Effector CD4-positive, alpha-beta T cell (primary cell): ENCODE measurements around the gene S100PBP.
"Not testable (repeated sequence)": the region's sequence is repeated elsewhere in the genome, so short reads cannot be mapped to it uniquely, and the experiment has no call there.

Source experiments
- DNase-seq: peaks from one replicate; pipeline ENCODE4 v3.0.0-alpha.2; 2020

S100PBP gene

GRCh38 chr1:32901823-32902534 is 84.5 kb downstream of the S100PBP start:
- no peak for DNase-seq

GRCh38 chr1:32902535-32902920 is 85.1 kb downstream of the S100PBP start:
- no peak for DNase-seq

- DNase-seq: no peak
Observed at GRCh38 chr1:32903991-32904785, 86.7 kb downstream of the S100PBP start.

- DNase-seq: no peak
Observed at GRCh38 chr1:32904797-32905196, 87.3 kb downstream of the S100PBP start.

GRCh38 chr1:32905588-32905987 is 88.1 kb downstream of the S100PBP start:
- not testable (repeated sequence) for DNase-seq

- DNase-seq: no peak
Observed at GRCh38 chr1:32906654-32907053, 89.2 kb downstream of the S100PBP start.

- no peak for DNase-seq
Observed at GRCh38 chr1:32907435-32907834, 90.0 kb downstream of the S100PBP start.
